KG1 (cell line): Measurements from ENCODE around the gene BOC.

Source experiments
- DNase-seq: peaks from one replicate; lab custom pipeline; 2025; lab: John Stamatoyannopoulos, UW

Gene BOC

GRCh38 chr3:113271189-113271588, 59.8 kb downstream of the BOC start:
- DNase-seq = no peak

- DNase-seq = no peak
These were observed 60.4 kb downstream of the BOC start for GRCh38 chr3:113271594-113272384.

GRCh38 chr3:113272385-113272779, 61.0 kb downstream of the BOC start:
- no peak for DNase-seq

- no peak for DNase-seq
These were observed 61.7 kb downstream of the BOC start for GRCh38 chr3:113273011-113273410.

- DNase-seq = no peak
These were observed 62.4 kb downstream of the BOC start for GRCh38 chr3:113273604-113274378.

GRCh38 chr3:113274425-113275257, 63.3 kb downstream of the BOC start:
- no peak for DNase-seq

- DNase-seq = no peak
These were observed 63.9 kb downstream of the BOC start for GRCh38 chr3:113275258-113275556.

- no peak for DNase-seq
These were observed 64.2 kb downstream of the BOC start for GRCh38 chr3:113275583-113275928.

GRCh38 chr3:113275929-113276750, 64.8 kb downstream of the BOC start:
- no peak for DNase-seq

GRCh38 chr3:113276751-113277080, 65.4 kb downstream of the BOC start:
- no peak for DNase-seq

- no peak for DNase-seq
These were observed 66.1 kb downstream of the BOC start for GRCh38 chr3:113277414-113277813.

- DNase-seq = no peak
These were observed 66.7 kb downstream of the BOC start for GRCh38 chr3:113277941-113278598.

GRCh38 chr3:113278599-113278955, 67.2 kb downstream of the BOC start:
- no peak for DNase-seq

- no peak for DNase-seq
These were observed 68.3 kb downstream of the BOC start for GRCh38 chr3:113279686-113280085.

GRCh38 chr3:113283306-113283705, 71.9 kb downstream of the BOC start:
- no peak for DNase-seq

- no peak for DNase-seq
These were observed 73.2 kb downstream of the BOC start for GRCh38 chr3:113284453-113285050.

- no peak for DNase-seq
These were observed 73.9 kb downstream of the BOC start for GRCh38 chr3:113285226-113285625.

- DNase-seq = no peak
These were observed 74.4 kb downstream of the BOC start for GRCh38 chr3:113285741-113286140.

- no peak for DNase-seq
These were observed 75.2 kb downstream of the BOC start for GRCh38 chr3:113286524-113286923.

- no peak for DNase-seq
These were observed 75.9 kb downstream of the BOC start for GRCh38 chr3:113287111-113287802.
